GM12878 (cell line): Measurements from ENCODE around the gene LGMN. TPM values are rescaled to one million over a fixed set of nuclear protein-coding genes. Genes with fewer than 3 reads are reported as not detected.

Experiments used
- CBX3 ChIP-seq: fragments of 200-600 bp; sonication (generic); IDR thresholded peaks from 2 replicates; pipeline ENCODE4 v1.6.1; 2016; ENCODE audit warnings: low read depth, borderline replicate concordance
- CEBPB ChIP-seq, 2 experiments: fragments of 150-350 bp in 1 of 2; IDR thresholded peaks; 2 replicates each; pipeline ENCODE4 v1.6.1; 2012 to 2014; ENCODE audit warnings: low read depth in 2 of 2, low read length in 2 of 2, borderline replicate concordance in 1 of 2, inconsistent platforms in 1 of 2
- DPF2 ChIP-seq: fragments of 450-650 bp; IDR thresholded peaks from 2 replicates; pipeline ENCODE4 v1.6.1; 2017; ENCODE audit warnings: mild to moderate bottlenecking
- ESRRA ChIP-seq: IDR thresholded peaks from 2 replicates; pipeline ENCODE4 v1.6.1; 2012; ENCODE audit warnings: mild to moderate bottlenecking, low read length, improper control_type of control experiment
- EZH2 ChIP-seq: IDR thresholded peaks from 2 replicates; pipeline ENCODE4 v1.6.1; 2012; ENCODE audit warnings: low read depth, mild to moderate bottlenecking, control low read depth, inconsistent platforms, low read length, borderline replicate concordance; ENCODE audit not compliant: control insufficient read depth
- GABPA ChIP-seq: IDR thresholded peaks from 2 replicates; pipeline ENCODE4 v1.6.1; 2014; ENCODE audit warnings: antibody characterized with exemption, low read depth, mild to moderate bottlenecking, inconsistent platforms
- HDAC2 ChIP-seq: fragments of 200-600 bp; sonication (generic); IDR thresholded peaks from 2 replicates; pipeline ENCODE4 v1.6.1; 2017
- KDM1A ChIP-seq: fragments of 200-600 bp; sonication (generic); IDR thresholded peaks from 2 replicates; pipeline ENCODE4 v1.6.1; 2016; ENCODE audit warnings: borderline replicate concordance
- MTA3 ChIP-seq: IDR thresholded peaks from 2 replicates; pipeline ENCODE4 v1.6.1; 2012; ENCODE audit warnings: low read length, inconsistent platforms, borderline replicate concordance
- NFYB ChIP-seq: IDR thresholded peaks from 2 replicates; pipeline ENCODE4 v1.6.1; 2011; ENCODE audit warnings: low read depth, mild to moderate bottlenecking, low read length, improper control_type of control experiment, moderate library complexity; ENCODE audit not compliant: insufficient read depth
- NRF1 ChIP-seq: conservative IDR thresholded peaks from 2 replicates; pipeline ENCODE4 v1.6.1; 2011; ENCODE audit warnings: mild to moderate bottlenecking, low read depth, low read length, improper control_type of control experiment
- PAX8 ChIP-seq: fragments of 450-650 bp; IDR thresholded peaks from 2 replicates; pipeline ENCODE4 v1.6.1; 2017; ENCODE audit warnings: mild to moderate bottlenecking, moderate library complexity
- POLR2AphosphoS2 ChIP-seq: IDR thresholded peaks from 2 replicates; pipeline ENCODE4 v1.6.1; 2011; ENCODE audit warnings: low read depth, mild to moderate bottlenecking, low read length, improper control_type of control experiment, moderate library complexity
- POLR2AphosphoS5 ChIP-seq: IDR thresholded peaks from 2 replicates; pipeline ENCODE4 v1.6.1; 2011; ENCODE audit warnings: mild to moderate bottlenecking, low read length, inconsistent platforms
- POU2F2 ChIP-seq: IDR thresholded peaks from 3 replicates; pipeline ENCODE4 v1.6.1; 2011; ENCODE audit warnings: low read depth, mild to moderate bottlenecking, low read length, borderline replicate concordance
- SP1 ChIP-seq: IDR thresholded peaks from one replicate; pipeline ENCODE4 v1.6.1; 2011; ENCODE audit warnings: low read depth, low read length
- TCF12 ChIP-seq: IDR thresholded peaks from 2 replicates; pipeline ENCODE4 v1.6.1; 2011; ENCODE audit warnings: low read depth, mild to moderate bottlenecking, low read length
- YY1 ChIP-seq: IDR thresholded peaks from 2 replicates; pipeline ENCODE4 v1.6.1; 2011; ENCODE audit warnings: low read depth, mild to moderate bottlenecking, low read length
- ZNF207 ChIP-seq: fragments of 450-650 bp; IDR thresholded peaks from 2 replicates; pipeline ENCODE4 v1.6.1; 2014; ENCODE audit warnings: antibody characterized with exemption, mild to moderate bottlenecking, borderline replicate concordance
- polyA plus RNA-seq, 11 experiments: library from polyadenylated mRNA; depleted of rRNA in 4 of 11; unstranded in 6 of 11; stranded (reverse) in 5 of 11; fragments of >200 nt; fragmentation: Nextera tagmentation in 4 of 11; fragmentation: Illumina TruSeq in 1 of 11; extraction: Ambion mirVana in 4 of 11; extraction: Trizol in 1 of 11; gene quantifications; 1 replicate in 1 of 11; 2 replicates in 10 of 11; pipeline versions ENCODE4 v1.2.1 to v1.2.3, GENCODE V29; 2011 to 2016; ENCODE audit warnings: inconsistent platforms in 2 of 11, missing spikeins in 2 of 11, low read depth in 1 of 11
- total RNA-seq, 4 experiments: library from RNA; depleted of rRNA in 3 of 4; stranded (reverse); fragments of >200 nt in 3 of 4; fragmentation: Illumina TruSeq in 1 of 4; extraction: Trizol in 1 of 4; gene quantifications; 2 replicates each; pipeline versions ENCODE4 v1.2.1 to v1.2.3, GENCODE V29; 2013 to 2021
- TF ChIP-seq, protein P1 (sequence below): fragments of 450-650 bp; IDR thresholded peaks from 2 replicates; pipeline ENCODE4 v1.6.1; 2017; ENCODE audit warnings: mild to moderate bottlenecking
- TF ChIP-seq, protein P2 (sequence below): fragments of 150-350 bp; IDR thresholded peaks from 2 replicates; pipeline ENCODE4 v1.6.1; 2014; ENCODE audit warnings: mild to moderate bottlenecking, low read depth, low read length
- TF ChIP-seq, protein P3 (sequence below): fragments of 450-650 bp; conservative IDR thresholded peaks from 2 replicates; pipeline ENCODE4 v1.6.1; 2017; ENCODE audit warnings: mild to moderate bottlenecking, moderate library complexity
- TF ChIP-seq, protein P4 (sequence below): fragments of 450-650 bp; IDR thresholded peaks from 2 replicates; pipeline ENCODE4 v1.6.1; 2017; ENCODE audit warnings: antibody characterized with exemption, mild to moderate bottlenecking, moderate library complexity

LGMN gene
- total and polyA plus RNA-seq, 10 of the 15 experiments (the other 5 are each of a cell fraction or from before 2014, with no cell fraction given), result 0.71 to 192 (median 3.9) TPM

DNA sequence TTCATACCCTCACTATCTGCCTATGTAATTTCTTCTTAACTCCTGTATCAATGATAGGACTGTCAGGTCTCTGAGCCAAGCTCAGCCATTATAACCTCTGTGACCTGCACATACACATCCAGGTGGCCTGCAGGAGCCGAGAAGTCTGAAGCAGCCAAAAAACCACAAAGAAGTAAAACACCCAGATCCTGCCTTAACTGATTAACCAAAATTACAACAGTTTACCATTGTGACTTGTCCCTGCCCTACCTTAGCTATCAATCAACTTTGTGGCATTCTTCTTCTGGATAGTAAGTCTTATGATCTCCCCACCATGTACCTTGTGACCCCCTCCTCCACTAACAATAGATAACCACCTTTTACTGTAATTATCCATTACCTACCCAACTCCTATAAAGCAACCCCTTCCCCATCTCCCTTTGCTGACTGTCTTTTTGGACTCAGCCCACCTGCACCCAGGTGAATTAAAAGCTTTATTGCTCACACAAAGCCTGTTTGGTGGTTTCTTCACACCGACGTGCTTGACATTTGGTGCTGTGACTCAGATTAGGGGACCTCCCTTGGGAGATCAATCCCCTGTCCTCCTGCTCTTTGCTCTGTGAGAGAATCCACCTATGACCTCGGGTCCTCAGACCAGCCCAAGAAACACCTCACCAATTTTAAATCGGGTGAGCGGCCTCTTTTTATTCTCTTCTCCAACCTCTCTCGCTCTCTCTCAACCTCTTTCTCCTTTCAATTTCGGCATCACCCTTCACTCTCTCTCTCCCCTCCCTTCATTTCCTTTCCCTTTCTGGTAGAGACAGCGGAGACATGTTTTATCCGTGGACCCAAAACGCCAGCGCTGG, 11.5 kb upstream of the LGMN start (continued):
- TF ChIP-seq, protein P1, sequence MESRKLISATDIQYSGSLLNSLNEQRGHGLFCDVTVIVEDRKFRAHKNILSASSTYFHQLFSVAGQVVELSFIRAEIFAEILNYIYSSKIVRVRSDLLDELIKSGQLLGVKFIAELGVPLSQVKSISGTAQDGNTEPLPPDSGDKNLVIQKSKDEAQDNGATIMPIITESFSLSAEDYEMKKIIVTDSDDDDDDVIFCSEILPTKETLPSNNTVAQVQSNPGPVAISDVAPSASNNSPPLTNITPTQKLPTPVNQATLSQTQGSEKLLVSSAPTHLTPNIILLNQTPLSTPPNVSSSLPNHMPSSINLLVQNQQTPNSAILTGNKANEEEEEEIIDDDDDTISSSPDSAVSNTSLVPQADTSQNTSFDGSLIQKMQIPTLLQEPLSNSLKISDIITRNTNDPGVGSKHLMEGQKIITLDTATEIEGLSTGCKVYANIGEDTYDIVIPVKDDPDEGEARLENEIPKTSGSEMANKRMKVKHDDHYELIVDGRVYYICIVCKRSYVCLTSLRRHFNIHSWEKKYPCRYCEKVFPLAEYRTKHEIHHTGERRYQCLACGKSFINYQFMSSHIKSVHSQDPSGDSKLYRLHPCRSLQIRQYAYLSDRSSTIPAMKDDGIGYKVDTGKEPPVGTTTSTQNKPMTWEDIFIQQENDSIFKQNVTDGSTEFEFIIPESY, result no peak
- TF ChIP-seq POU2F2 (no peak), KDM1A (no peak), CEBPB (IDR thresholded peaks at IDR 0.05; ENCODE audit: borderline replicate concordance in 1 of 2, low read depth in 2 of 2, low read length in 2 of 2) (no peak), CBX3 (no peak), DPF2 (peak; percentile 52; the same call in 1 of the 2 replicates), ESRRA (no peak), HDAC2 (no peak), ZNF207 (no peak), EZH2 (no peak), MTA3 (no peak), SP1 (no peak), PAX8 (no peak), GABPA (no peak), NRF1 (no peak), POLR2AphosphoS5 (no peak), YY1 (peak; percentile 55; the same call in 1 of the 2 replicates), NFYB (no peak), TCF12 (no peak), POLR2AphosphoS2 (no peak)
- TF ChIP-seq, protein P2, sequence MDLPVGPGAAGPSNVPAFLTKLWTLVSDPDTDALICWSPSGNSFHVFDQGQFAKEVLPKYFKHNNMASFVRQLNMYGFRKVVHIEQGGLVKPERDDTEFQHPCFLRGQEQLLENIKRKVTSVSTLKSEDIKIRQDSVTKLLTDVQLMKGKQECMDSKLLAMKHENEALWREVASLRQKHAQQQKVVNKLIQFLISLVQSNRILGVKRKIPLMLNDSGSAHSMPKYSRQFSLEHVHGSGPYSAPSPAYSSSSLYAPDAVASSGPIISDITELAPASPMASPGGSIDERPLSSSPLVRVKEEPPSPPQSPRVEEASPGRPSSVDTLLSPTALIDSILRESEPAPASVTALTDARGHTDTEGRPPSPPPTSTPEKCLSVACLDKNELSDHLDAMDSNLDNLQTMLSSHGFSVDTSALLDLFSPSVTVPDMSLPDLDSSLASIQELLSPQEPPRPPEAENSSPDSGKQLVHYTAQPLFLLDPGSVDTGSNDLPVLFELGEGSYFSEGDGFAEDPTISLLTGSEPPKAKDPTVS, result no peak
- TF ChIP-seq, protein P3, sequence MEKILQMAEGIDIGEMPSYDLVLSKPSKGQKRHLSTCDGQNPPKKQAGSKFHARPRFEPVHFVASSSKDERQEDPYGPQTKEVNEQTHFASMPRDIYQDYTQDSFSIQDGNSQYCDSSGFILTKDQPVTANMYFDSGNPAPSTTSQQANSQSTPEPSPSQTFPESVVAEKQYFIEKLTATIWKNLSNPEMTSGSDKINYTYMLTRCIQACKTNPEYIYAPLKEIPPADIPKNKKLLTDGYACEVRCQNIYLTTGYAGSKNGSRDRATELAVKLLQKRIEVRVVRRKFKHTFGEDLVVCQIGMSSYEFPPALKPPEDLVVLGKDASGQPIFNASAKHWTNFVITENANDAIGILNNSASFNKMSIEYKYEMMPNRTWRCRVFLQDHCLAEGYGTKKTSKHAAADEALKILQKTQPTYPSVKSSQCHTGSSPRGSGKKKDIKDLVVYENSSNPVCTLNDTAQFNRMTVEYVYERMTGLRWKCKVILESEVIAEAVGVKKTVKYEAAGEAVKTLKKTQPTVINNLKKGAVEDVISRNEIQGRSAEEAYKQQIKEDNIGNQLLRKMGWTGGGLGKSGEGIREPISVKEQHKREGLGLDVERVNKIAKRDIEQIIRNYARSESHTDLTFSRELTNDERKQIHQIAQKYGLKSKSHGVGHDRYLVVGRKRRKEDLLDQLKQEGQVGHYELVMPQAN, result no peak
- TF ChIP-seq, protein P4, sequence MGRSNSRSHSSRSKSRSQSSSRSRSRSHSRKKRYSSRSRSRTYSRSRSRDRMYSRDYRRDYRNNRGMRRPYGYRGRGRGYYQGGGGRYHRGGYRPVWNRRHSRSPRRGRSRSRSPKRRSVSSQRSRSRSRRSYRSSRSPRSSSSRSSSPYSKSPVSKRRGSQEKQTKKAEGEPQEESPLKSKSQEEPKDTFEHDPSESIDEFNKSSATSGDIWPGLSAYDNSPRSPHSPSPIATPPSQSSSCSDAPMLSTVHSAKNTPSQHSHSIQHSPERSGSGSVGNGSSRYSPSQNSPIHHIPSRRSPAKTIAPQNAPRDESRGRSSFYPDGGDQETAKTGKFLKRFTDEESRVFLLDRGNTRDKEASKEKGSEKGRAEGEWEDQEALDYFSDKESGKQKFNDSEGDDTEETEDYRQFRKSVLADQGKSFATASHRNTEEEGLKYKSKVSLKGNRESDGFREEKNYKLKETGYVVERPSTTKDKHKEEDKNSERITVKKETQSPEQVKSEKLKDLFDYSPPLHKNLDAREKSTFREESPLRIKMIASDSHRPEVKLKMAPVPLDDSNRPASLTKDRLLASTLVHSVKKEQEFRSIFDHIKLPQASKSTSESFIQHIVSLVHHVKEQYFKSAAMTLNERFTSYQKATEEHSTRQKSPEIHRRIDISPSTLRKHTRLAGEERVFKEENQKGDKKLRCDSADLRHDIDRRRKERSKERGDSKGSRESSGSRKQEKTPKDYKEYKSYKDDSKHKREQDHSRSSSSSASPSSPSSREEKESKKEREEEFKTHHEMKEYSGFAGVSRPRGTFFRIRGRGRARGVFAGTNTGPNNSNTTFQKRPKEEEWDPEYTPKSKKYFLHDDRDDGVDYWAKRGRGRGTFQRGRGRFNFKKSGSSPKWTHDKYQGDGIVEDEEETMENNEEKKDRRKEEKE, result no peak
